Measurements from ENCODE around the gene ZNF211. TPM values are rescaled to one million over a fixed set of nuclear protein-coding genes. Genes with fewer than 3 reads are reported as not detected.

Gene ZNF211
- total RNA-seq, 4 donors from 2014 or later, result 8.8 to 20.6 (median 16.8) TPM

DNA sequence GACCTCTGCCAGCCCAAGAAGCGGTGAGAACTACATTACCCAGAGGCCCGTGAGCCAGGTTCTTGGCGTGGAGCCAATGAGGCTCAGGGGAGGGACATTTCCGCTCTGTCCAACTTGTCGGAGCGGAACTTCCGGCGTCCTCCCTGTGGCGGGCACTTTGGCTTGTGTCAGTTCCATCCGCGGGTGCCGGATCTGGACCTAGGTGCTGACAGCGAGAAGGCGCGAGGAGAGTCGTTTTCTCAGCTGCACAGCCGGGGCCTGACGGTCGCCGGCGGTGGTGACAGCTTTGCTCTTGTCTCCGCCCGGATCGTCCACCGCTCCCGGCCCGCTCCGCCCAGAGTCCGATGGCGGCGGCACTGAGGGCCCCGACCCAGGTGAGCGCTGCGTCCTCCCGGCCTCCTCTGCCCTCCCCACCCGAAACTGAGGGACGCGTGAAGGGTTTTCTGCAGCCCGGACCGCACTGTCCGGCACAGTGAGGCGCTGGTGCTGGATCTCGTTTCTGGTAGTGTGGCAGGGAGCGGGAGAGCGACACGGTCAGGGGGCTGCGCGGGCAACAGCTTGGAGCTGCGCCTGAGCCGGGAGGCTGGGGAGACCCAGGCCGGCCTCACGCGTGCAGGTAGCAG is 33.1 kb upstream of the ZNF211 start, which contains the start of gene ZNF530:
Gene ZNF530 (plus strand): TSS at position 125 of the 623 bp plus-strand sequence. CDS start 4,461 bp downstream, outside the sequence.
- peaks cover 0 to 8% (median 0%) of the 10 kb centered on the region in 3 donors for H3K36me3 ChIP-seq
- no peak for TF ChIP-seq POLR2A (IDR thresholded peaks at IDR 0.05)
- TF ChIP-seq, protein P1, sequence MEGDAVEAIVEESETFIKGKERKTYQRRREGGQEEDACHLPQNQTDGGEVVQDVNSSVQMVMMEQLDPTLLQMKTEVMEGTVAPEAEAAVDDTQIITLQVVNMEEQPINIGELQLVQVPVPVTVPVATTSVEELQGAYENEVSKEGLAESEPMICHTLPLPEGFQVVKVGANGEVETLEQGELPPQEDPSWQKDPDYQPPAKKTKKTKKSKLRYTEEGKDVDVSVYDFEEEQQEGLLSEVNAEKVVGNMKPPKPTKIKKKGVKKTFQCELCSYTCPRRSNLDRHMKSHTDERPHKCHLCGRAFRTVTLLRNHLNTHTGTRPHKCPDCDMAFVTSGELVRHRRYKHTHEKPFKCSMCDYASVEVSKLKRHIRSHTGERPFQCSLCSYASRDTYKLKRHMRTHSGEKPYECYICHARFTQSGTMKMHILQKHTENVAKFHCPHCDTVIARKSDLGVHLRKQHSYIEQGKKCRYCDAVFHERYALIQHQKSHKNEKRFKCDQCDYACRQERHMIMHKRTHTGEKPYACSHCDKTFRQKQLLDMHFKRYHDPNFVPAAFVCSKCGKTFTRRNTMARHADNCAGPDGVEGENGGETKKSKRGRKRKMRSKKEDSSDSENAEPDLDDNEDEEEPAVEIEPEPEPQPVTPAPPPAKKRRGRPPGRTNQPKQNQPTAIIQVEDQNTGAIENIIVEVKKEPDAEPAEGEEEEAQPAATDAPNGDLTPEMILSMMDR (IDR thresholded peaks at IDR 0.05), result no peak
- peaks cover 0 to 7% (median 4%) of the 10 kb centered on the region in 4 donors for H3K4me1 ChIP-seq
- DNase-seq, result peak; percentile 92 to 97 (median 93)
- H3K9me3 ChIP-seq, result peaks cover 0 to 11% (median 0%) of the 10 kb centered on the region in 4 donors
- H3K27ac ChIP-seq, result peak within 1 kb of the TSS in 2 of 4 donors; percentile 30 to 40
- H3K4me3 ChIP-seq, result peak within 1 kb of the TSS; percentile 59 to 92 (median 79)
- no peaks in the 10 kb centered on the region for H3K27me3 ChIP-seq

DNA sequence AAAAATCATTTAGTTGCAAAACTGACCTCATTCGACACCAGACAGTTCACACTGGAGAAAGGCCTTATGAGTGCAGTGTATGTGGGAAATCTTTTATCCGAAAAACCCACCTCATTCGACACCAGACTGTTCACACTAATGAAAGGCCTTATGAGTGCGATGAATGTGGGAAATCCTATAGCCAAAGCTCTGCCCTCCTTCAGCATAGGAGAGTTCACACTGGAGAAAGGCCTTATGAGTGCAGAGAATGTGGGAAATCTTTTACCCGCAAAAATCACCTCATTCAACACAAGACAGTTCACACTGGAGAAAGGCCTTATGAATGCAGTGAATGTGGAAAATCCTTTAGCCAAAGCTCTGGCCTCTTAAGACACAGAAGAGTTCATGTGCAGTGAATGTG is 26.0 kb upstream of the ZNF211 start:
- H3K4me3 ChIP-seq, result no peak overlapping the region
- H3K4me1 ChIP-seq, result no peaks in the 10 kb centered on the region
- no peak overlapping the region for H3K27ac ChIP-seq
- no peak for DNase-seq
- peaks cover 0 to 31% (median 0%) of the 10 kb centered on the region in 3 donors for H3K36me3 ChIP-seq
- no peaks in the 10 kb centered on the region for H3K27me3 ChIP-seq
- peaks cover 0 to 31% (median 11%) of the 10 kb centered on the region in 4 donors for H3K9me3 ChIP-seq
- TF ChIP-seq, protein P1 (IDR thresholded peaks at IDR 0.05), result no peak
- no peak for TF ChIP-seq POLR2A (IDR thresholded peaks at IDR 0.05)

DNA sequence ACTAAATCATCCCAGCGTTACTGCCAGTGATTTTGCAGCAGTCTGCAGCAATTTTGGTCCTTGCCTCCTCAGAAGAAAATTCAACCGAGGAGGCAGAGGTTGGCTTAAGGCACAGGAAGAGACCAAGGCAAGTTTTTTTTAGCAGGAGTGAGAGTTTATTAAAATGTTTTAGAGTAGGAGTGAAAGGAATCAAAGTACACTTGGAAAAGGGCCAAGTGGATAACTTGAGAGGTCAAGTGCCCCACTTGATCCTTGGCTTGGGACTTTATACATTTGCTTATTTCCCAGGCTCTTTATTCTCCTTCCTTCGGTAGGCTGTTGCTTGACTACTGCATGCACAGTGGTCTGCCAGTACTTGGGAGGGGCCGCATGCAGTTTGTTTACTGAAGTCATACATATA is 21.9 kb upstream of the ZNF211 start:
- Histone ChIP-seq H3K36me3 (peaks cover 0 to 19% (median 0%) of the 10 kb centered on the region in 3 donors), H3K4me1 (peaks cover 0 to 6% (median 0%) of the 10 kb centered on the region in 4 donors), H3K27ac (no peak overlapping the region), H3K27me3 (no peaks in the 10 kb centered on the region), H3K4me3 (no peak overlapping the region), H3K9me3 (peaks cover 0 to 30% (median 12%) of the 10 kb centered on the region in 4 donors)
- no peak for DNase-seq
- TF ChIP-seq, protein P1 (IDR thresholded peaks at IDR 0.05), result no peak
- no peak for TF ChIP-seq POLR2A (IDR thresholded peaks at IDR 0.05)

DNA sequence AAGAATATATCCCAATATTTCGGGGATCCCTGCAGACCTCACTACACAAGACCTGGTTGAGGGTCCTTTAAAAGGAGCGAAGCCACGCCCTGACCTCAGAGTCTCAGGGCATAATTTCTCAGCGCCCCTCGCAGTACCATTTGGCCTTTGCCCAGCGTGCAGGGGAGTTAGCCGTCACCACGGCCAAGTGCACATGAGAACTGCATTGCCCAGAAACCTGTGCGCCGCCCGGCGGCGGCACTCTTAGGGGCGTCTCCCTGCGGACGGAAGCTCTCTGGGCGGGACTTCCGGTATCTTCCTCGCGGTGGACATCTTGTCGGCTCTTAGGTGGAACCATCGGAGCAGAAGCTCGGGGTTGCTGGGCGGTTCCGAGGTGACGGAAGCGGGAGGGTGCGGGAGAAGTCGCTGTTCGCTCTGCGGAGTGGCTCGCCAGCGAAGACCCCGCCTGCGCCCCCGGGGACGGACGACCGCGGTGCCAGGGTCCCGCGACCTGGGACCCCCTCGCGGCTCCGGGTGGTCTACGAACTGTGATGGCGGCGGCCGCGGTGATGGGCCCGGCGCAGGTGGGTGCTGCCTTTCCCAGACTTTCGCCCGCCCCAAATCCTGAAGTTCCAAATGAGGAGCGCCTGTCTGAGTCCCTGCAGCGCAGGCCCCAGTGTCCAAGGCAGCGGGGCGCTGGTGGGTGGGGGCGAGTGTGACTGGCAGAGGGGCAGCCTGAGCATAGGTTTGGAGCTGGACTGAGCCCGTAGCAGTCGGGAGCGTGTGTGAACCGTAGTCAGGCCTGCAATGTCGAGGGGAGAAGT is 18.8 kb upstream of the ZNF211 start, which contains the start of gene ZNF134:
Gene ZNF134 (plus strand): TSS at position 302 of the 803 bp plus-strand sequence. CDS start 5,227 bp downstream, outside the sequence.
- TF ChIP-seq, protein P1 (IDR thresholded peaks at IDR 0.05), result peak in 2 of 6 experiments; percentile 20 to 40
- no peak for TF ChIP-seq POLR2A (IDR thresholded peaks at IDR 0.05)
- Histone ChIP-seq H3K9me3 (peaks cover 0 to 44% (median 24%) of the 10 kb centered on the region in 4 donors), H3K4me3 (peak within 1 kb of the TSS; percentile 91 to 97 (median 94)), H3K27me3 (no peaks in the 10 kb centered on the region), H3K36me3 (peaks cover 0 to 39% (median 0%) of the 10 kb centered on the region in 3 donors), H3K4me1 (peaks cover 0 to 6% (median 0%) of the 10 kb centered on the region in 4 donors), H3K27ac (peak within 1 kb of the TSS; percentile 49 to 74 (median 62))
- DNase-seq, result peak; percentile 89 to 97 (median 91)

DNA sequence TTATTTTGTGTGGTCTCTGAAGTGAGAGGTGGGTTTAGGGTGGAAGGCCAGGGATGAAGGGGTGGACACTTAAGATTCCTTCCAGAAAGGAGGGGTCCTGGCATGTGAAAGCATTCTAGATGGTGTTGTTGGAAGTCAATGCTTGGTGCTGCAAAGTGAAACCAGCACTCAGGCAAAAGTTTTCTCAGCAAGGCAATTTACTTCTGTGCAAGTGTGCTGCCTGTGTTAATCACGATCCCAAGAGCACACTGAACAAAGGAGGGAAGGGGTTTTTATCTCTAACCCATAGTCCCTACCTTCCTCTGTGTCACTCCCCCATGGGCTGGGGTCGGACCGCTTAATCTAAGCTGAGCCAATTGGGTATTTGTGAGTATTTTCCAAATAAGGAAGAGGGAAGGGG is 17.6 kb upstream of the ZNF211 start:
- Histone ChIP-seq H3K9me3 (peaks cover 0 to 56% (median 35%) of the 10 kb centered on the region in 4 donors), H3K4me1 (peaks cover 0 to 6% (median 0%) of the 10 kb centered on the region in 4 donors), H3K27me3 (no peaks in the 10 kb centered on the region), H3K4me3 (peak overlapping the region in 1 of 4 donors; percentile 95), H3K27ac (no peak overlapping the region), H3K36me3 (peaks cover 0 to 51% (median 8%) of the 10 kb centered on the region in 3 donors)
- no peak for DNase-seq
- TF ChIP-seq, protein P1 (IDR thresholded peaks at IDR 0.05), result no peak
- TF ChIP-seq POLR2A (IDR thresholded peaks at IDR 0.05), result no peak
